BJ (cell line): ENCODE data around the gene CEP104. TPM values are rescaled to one million over a fixed set of nuclear protein-coding genes. Genes with fewer than 3 reads are reported as not detected.

Experiments used
- CTCF ChIA-PET: fragments of 350-600 bp; formaldehyde crosslinking; extraction: SDS; loops from one replicate; lab custom pipeline; 2021; ENCODE audit warnings: antibody characterized with exemption, inconsistent platforms; lab: Yijun Ruan, JAX
- POLR2A ChIA-PET: fragments of 300-600 bp; sonication (Branson Sonifier 250); formaldehyde crosslinking; extraction: SDS; loops from one replicate; lab custom pipeline; 2021; ENCODE audit warnings: antibody characterized with exemption; lab: Charles Lee
- DNase-seq: peaks from one replicate; pipeline ENCODE4 v3.0.0-alpha.2; 2011; ENCODE audit warnings: low read depth
- H3K27me3 ChIP-seq: 2 replicates; pipeline ENCODE4 v1.6.0; 2011; ENCODE audit warnings: low read length; ENCODE audit not compliant: control insufficient read depth, insufficient read depth
- H3K36me3 ChIP-seq: 2 replicates; pipeline ENCODE4 v1.5.1; 2011; ENCODE audit warnings: low read length; ENCODE audit not compliant: control insufficient read depth, insufficient read depth
- H3K4me3 ChIP-seq: 2 replicates; pipeline ENCODE4 v1.5.1; 2011; ENCODE audit warnings: low read depth, mild to moderate bottlenecking, control low read depth, low read length
- CTCF ChIP-seq: IDR thresholded peaks from 2 replicates; pipeline ENCODE4 v1.5.1; 2011; ENCODE audit warnings: low read depth, mild to moderate bottlenecking, control low read depth, inconsistent platforms, low read length, moderate library complexity; ENCODE audit not compliant: insufficient read depth
- polyA plus RNA-seq: library from polyadenylated mRNA; depleted of rRNA; stranded (reverse); fragments of >200 nt; gene quantifications from 2 replicates; pipeline ENCODE4 v1.2.3, GENCODE V29; 2011

Gene CEP104
- polyA plus RNA-seq, 1 experiment: 19.5 TPM

- POLR2A ChIA-PET: no interaction called here
- CTCF ChIA-PET: interaction anchor here (1.4 kb wide), 1 partner anchor 12 kb away, joined by 3 read pairs; no protein-coding TSS in a partner anchor
- Histone ChIP-seq H3K27me3 (no peaks in the 10 kb centered on the region), H3K36me3 (peaks cover 23% of the 10 kb centered on the region), H3K4me3 (no peak overlapping the region)
- TF ChIP-seq CTCF: no peak
- DNase-seq: no peak
Observed at GRCh38 chr1:3790500-3790923, 66.5 kb downstream of the CEP104 start.

GRCh38 chr1:3789421-3790300 lies 67.3 kb downstream of the CEP104 start:
- POLR2A ChIA-PET: no interaction called here
- Histone ChIP-seq H3K27me3 (no peaks in the 10 kb centered on the region), H3K4me3 (no peak overlapping the region), H3K36me3 (peaks cover 28% of the 10 kb centered on the region)
- no peak for DNase-seq
- TF ChIP-seq CTCF: no peak
- CTCF ChIA-PET: interaction anchor here (1.2 to 1.4 kb wide), 2 partner anchors 11 to 94 kb away, joined by 3 read pairs; no protein-coding TSS in a partner anchor

- TF ChIP-seq CTCF: no peak
- POLR2A ChIA-PET: no interaction called here
- DNase-seq: no peak
- CTCF ChIA-PET: interaction anchor here (1.2 to 1.4 kb wide), 2 partner anchors 11 to 93 kb away, joined by 3 read pairs; no protein-coding TSS in a partner anchor
- H3K36me3 ChIP-seq: peaks cover 33% of the 10 kb centered on the region
- no peak overlapping the region for H3K4me3 ChIP-seq
- H3K27me3 ChIP-seq: no peaks in the 10 kb centered on the region
Observed at GRCh38 chr1:3788756-3789420, 68.1 kb downstream of the CEP104 start.

- no peaks in the 10 kb centered on the region for H3K27me3 ChIP-seq
- CTCF ChIA-PET: no interaction called here
- no peak for DNase-seq
- peaks cover 38% of the 10 kb centered on the region for H3K36me3 ChIP-seq
- no peak for TF ChIP-seq CTCF
- POLR2A ChIA-PET: no interaction called here
- no peak overlapping the region for H3K4me3 ChIP-seq
Observed at GRCh38 chr1:3787745-3788605, 69.0 kb downstream of the CEP104 start.
